Stimulated activated CD4-positive, alpha-beta T cell treated with anti-CD3 and anti-CD28 coated beads, TNF-alpha, amount 100 ng/mL, for 4 hours (primary cell): ENCODE data around the gene MORN1.

Experiments
- DNase-seq, 3 experiments: peaks; one replicate each; pipeline ENCODE4 v3.0.0-alpha.2; 2020; ENCODE audit warnings: low read depth in 3 of 3

Gene MORN1

DNA sequence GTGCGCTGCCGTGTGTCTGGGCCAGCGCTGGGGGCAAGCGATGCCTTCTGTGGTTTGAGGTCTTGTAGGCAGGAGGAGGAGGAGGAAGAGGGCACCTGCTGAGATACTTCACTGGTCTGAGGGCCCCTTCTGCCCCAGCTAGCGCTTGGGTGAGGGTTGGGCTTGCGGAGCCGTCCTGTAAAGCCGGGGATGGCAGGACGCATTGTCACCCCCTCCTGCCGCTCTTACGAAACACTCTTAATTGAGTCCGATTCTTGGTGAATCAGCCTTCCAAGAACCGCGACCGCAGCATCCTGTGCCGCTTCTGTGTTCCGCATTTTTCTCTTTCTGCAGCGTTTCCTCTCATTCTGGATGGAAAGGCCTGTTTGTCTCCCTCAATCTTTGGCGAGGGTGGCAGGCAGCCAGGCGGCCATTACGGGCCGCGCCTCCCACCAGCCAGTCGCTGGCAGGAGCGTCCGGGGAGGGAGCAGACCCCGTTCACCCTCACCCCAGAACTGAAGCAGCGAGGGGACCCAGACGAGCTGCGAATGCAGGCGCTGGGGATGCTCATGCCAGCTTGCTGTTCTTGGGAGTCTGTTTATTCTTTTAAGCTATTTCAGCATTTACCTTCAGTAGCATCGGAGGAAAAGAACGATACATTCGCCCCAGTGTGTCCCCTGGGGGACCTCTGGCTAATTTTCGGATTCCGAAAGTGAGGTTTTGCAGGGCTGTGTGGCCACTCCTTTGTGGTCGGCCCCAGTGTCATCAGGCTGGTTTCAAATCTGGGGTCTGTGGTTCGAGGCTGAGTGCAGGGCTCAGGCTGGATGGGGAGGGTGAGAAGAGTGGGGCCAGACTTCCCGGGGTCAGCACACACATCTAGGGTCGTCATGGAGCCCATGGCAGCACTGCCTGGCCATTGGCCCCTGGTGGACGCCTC lies 100.5 kb downstream of the MORN1 start:
- peak in 2 of 3 experiments; percentile 70 to 74 for DNase-seq

- no peak for DNase-seq
These were observed 101.2 kb downstream of the MORN1 start for GRCh38 chr1:2290171-2290578.

GRCh38 chr1:2289607-2290006 lies 101.7 kb downstream of the MORN1 start:
- no peak for DNase-seq

DNA sequence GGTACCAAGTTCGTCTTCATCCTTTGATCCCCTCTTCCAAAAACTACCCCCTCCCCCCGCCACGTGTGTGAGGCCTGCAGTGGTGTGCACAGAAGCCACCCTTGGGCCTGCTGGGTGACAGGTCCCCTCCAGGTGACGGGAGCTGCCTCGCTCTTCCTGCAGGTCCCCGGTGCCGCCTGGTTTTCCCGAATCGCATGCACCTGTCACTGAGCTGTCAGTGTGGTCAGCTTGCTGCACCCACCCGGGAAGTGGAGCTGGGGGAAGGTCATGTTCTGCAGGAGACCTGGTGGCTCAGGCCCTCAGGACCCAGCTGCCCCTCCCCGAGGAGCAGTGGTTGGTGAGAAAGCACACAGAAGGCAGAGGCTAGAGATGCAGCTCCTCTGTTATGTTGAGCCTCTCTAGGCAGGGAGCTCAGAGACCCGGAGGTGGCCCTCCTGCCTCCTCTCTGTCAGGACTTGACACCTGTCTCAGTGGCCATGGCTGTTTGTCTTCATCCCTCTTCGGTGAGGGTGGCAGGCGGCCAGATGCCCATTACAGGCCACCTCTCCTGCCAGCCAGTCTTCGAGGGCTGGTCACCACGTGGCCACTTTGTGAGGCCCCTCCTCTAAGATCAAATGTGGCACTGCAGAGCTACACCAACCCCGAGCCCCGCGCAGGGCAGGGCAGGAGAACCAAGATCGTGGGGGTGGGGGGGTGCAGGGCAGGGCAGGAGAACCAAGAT lies 102.4 kb downstream of the MORN1 start:
- no peak for DNase-seq

DNA sequence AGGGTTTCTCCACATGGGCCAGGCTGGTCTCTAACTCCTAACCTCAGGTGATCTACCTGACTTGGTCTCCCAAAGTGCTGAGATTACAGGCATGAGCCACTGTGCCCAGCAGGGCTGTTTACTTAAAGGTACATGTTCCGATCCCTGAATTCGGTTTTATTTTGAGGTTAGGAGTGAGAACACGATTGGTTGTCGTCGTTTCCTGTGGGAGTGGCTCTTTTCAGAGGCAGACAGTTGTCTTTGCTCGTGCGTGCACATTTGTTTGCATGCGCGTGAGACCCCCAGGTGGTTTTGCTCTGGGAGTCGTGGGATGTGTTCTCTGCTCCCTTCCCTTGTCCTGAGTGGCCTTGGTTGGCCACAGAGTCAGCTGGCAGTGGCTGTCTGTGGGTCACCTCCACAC lies 103.0 kb downstream of the MORN1 start:
- no peak for DNase-seq

DNA sequence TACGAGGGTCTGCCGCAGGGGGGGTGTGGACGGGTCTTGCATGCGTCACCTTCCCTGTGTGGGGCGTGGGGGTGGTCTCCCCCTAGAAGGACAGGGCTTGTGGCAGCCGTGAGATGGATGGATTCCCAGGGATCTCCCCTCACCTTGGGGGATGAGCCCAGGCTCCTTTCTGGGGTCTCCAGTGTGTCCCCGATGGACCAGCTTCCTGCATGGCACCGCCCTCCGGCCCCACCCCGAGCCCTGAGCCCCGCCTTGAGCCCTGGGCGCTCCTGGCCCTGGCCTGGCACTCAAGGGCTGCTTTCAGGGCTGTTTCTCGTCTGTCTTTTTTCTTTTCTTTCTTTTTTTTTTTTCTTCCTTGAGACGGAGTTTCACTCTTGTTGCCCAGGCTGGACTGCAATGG lies 103.7 kb downstream of the MORN1 start:
- no peak for DNase-seq

GRCh38 chr1:2286923-2287322 lies 104.4 kb downstream of the MORN1 start:
- DNase-seq = no peak

- DNase-seq = no peak
These were observed 106.4 kb downstream of the MORN1 start for GRCh38 chr1:2284932-2285331.

DNA sequence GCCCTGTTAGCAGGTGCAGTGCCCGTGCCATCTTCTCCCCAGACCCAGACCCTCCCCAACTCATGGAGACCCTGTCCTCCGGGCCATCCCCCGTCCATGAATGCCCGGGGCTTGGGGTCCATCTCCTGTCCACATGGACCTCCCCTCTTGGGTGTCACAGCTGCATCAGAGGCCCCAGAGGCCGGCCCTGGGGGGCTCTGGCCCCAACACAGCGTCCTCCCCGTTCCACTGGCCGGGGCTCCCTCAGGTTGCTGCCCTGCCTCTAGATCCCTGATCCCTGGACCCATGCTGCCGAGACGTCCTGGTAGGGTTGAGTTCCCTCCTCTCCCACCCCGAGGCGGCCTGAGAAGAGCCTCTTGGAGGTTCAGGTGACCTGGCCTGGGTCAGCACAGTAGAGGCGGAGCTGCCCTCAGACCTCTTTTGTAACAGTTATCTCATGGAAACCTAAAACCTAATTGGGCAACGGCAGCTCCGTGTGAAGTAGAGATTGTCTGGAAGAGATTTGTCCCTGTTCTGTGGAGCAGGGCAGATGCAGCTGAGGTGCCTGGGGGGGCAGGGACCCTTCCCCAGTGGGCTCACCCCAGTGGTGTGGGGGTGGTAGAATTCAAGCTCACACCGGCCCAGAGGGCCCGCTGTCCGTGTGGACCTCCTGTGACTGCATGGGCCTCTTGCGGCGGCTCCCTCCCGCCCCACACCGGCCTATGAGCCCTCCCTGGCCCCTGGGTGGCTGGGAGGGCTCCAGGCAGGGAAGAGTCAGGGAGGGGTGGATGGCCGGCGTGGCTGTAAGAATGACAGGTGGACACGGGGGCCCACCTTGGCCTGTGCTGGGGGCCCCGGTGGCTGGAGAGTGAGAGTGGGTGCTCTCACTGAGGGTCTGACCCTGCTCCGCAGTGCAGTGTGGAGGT lies 107.1 kb downstream of the MORN1 start:
- DNase-seq = no peak

GRCh38 chr1:2283371-2283990 lies 107.9 kb downstream of the MORN1 start:
- no peak for DNase-seq

GRCh38 chr1:2282556-2283270 lies 108.6 kb downstream of the MORN1 start:
- DNase-seq = no peak

GRCh38 chr1:2279817-2280216 lies 111.5 kb downstream of the MORN1 start:
- DNase-seq = no peak

DNA sequence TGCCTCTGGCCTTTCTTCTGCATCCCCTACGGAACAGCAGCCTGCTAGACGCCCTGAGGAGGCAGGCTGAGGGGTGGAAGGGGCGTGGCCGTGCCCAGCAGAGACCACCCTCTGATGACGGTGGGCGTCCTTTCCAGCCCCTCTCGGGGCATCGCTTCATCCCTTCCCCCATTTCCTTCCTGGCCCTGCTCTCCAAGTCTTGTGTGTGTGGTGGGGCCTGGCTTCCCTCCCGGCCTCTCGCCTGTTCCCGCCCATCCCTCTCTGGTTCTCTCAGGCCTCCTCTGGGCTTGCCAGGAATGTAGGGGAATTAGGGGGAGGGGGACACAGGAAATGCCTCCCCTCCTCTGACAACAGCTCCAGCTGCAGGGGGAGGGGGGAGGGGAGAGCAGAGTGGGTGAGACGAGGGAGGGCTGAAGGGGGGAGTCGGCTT lies 112.1 kb downstream of the MORN1 start:
- DNase-seq = no peak

GRCh38 chr1:2278591-2279209 lies 112.7 kb downstream of the MORN1 start:
- no peak for DNase-seq

- DNase-seq = no peak
These were observed 113.4 kb downstream of the MORN1 start for GRCh38 chr1:2277741-2278488.

DNA sequence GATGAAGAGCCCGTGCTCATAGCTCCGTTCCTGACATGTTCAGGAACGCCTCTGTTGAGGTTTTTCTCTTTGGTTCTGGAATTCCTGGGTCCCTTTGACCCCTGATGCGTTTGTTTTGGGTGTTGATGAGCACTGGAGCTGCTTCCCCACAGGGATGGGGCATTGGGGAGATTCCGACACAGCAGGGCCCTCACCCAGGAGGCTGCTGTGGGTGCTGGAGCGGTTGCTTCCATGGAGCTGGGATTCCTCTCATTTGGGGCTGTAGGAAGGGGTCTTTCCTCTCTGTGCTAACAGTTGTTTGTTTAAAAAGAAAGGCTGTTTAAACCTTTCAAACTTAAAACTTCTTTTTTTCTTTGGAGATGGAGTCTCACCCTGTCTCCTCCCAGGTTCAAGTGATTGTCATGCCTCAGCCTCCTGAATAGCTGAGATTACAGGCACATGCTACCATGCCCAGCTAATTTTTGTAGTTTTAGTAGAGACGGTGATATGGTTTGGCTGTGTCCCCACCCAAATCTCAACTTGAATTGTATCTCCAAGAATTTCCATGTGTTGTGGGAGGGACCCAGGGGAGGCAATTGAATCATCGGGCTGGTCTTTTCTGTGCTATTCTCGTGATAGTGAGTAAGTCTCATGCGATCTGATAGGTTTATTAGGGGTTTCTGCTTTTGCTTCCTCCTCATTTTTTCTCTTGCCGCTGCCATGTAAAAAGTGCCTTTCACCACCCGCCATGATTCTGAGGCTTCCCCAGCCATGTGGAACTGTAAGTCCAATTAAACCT lies 114.4 kb downstream of the MORN1 start:
- DNase-seq = no peak

DNA sequence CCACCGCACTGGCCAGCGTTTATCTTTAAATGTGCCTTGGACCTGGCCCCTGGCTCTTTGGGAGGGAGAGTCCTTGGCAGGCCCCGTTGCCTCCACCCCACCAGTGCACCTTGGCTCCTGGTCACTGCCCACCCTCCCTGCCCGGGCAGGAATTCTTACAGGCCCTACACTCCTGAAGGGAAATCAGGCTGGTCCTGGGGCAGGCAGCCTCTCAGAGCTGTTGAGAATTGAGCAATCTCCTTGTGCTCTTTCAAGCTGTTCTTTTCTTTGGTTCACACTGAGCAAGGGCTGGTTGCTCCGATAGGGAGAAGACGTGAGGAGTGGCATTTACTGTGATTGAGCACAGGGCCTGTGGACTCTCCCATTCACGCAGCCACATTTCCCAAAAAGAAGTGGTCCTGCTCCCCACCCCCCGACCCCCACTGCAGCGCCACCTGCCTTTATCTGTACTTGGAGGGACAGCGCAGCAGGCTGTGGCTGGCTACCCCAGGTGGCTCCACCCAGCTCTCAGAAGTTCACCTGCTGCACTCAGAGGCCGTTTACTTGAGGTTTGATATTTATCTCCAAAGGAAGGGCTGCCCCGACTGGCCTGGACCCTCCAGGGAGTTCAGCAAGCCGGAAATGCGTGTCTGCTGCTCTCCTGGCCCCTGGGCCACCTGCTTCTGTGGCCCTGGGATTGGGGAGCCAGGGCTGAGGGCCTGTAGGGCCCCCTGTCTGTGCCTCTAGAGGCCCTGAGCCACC lies 115.4 kb downstream of the MORN1 start:
- no peak for DNase-seq

DNA sequence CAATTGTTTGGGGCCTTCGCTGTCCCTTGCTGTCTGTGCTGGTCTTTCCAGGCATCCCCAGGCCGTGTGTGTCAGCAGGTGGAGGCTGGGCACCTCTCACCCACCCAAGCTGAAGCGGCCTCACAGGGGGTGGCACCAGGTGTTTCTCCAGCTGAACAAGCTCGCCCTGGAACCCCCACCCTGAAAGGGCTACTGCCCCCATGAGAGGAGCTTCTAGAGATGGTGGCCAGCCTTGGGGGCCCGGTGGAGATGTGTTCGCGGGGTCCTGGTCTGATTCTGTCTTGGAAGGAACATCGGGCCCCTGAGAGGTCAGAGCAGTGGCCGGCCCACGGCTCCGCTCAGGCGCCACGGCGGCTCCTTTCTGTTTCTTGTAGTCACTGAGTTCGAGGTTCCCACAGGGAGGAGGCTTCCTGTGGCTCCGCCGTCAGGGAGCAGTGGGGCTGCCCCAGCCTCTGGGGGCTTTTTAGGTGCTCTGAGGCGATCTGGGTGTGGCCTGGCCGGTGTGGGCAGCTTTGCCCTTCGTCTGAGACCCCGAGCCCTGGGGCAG lies 116.4 kb downstream of the MORN1 start:
- no peak for DNase-seq
